ENCODE data around the gene TEX9.
"Not testable (repeated sequence)": the region's sequence is repeated elsewhere in the genome, so short reads cannot be mapped to it uniquely, and the experiment has no call there.

Gene TEX9

GRCh38 chr15:56383010-56383409 lies 17.8 kb downstream of the TEX9 start:
- no peak for DNase-seq (ENCODE audit: low read depth)
- TF ChIP-seq CTCF (conservative IDR thresholded peaks at IDR 0.05; ENCODE audit: low read depth, low read length), result no peak
- H3K4me3 ChIP-seq (ENCODE audit: low read length), result no peak overlapping the region

GRCh38 chr15:56385908-56386307 lies 20.7 kb downstream of the TEX9 start:
- H3K4me3 ChIP-seq (ENCODE audit: low read length), result no peak overlapping the region
- no peak for TF ChIP-seq CTCF (conservative IDR thresholded peaks at IDR 0.05; ENCODE audit: low read depth, low read length)
- DNase-seq (ENCODE audit: low read depth), result no peak

GRCh38 chr15:56390739-56391267 lies 25.6 kb downstream of the TEX9 start:
- no peak for DNase-seq (ENCODE audit: low read depth)
- TF ChIP-seq CTCF (conservative IDR thresholded peaks at IDR 0.05; ENCODE audit: low read depth, low read length), result no peak
- H3K4me3 ChIP-seq (ENCODE audit: low read length), result no peak overlapping the region

GRCh38 chr15:56393277-56393676 lies 28.1 kb downstream of the TEX9 start:
- TF ChIP-seq CTCF (conservative IDR thresholded peaks at IDR 0.05; ENCODE audit: low read depth, low read length), result no peak
- H3K4me3 ChIP-seq (ENCODE audit: low read length), result no peak overlapping the region
- no peak for DNase-seq (ENCODE audit: low read depth)

GRCh38 chr15:56394909-56395308 lies 29.7 kb downstream of the TEX9 start:
- H3K4me3 ChIP-seq (ENCODE audit: low read length), result no peak overlapping the region
- TF ChIP-seq CTCF (conservative IDR thresholded peaks at IDR 0.05; ENCODE audit: low read depth, low read length), result no peak
- no peak for DNase-seq (ENCODE audit: low read depth)

GRCh38 chr15:56397325-56397724 lies 32.1 kb downstream of the TEX9 start:
- DNase-seq (ENCODE audit: low read depth); H3K4me3 ChIP-seq (ENCODE audit: low read length): not testable (repeated sequence)

- not testable (repeated sequence) for H3K4me3 ChIP-seq (ENCODE audit: low read length); DNase-seq (ENCODE audit: low read depth)
These were observed 34.0 kb downstream of the TEX9 start for GRCh38 chr15:56399209-56399608.

GRCh38 chr15:56410721-56411120 lies 45.5 kb downstream of the TEX9 start:
- DNase-seq (ENCODE audit: low read depth), result no peak
- H3K4me3 ChIP-seq (ENCODE audit: low read length), result no peak overlapping the region
- no peak for TF ChIP-seq CTCF (conservative IDR thresholded peaks at IDR 0.05; ENCODE audit: low read depth, low read length)

All from retinal pigment epithelial cell (primary cell).